COLO829 (cell line): ENCODE data around the gene NTSR2.

ENCODE experiments used
- DNase-seq: peaks from one replicate; pipeline ENCODE4 v3.0.0; 2012; ENCODE audit warnings: low spot score

NTSR2 gene

GRCh38 chr2:11657646-11658045 lies 12.3 kb downstream of the NTSR2 start:
- no peak for DNase-seq

DNA sequence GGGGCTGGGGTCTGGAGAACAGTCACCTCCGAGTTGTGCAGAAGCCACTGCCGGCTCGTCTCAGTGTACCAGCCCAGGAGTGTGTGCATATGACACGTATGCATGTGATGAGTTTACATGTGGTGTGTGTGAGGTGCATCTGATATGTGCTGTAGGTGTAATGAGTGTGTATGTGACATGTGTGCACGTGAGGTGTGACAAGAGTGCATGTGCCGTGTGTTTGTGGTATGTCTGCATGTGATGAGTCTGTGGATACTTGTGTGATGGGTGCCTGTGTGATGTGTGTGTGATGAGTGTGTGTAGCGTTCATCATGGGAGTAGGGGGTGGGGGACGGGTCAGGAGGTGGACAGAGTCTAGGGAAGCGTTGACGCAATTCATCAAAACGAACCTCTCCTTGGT lies 12.8 kb downstream of the NTSR2 start:
- DNase-seq, result no peak

DNA sequence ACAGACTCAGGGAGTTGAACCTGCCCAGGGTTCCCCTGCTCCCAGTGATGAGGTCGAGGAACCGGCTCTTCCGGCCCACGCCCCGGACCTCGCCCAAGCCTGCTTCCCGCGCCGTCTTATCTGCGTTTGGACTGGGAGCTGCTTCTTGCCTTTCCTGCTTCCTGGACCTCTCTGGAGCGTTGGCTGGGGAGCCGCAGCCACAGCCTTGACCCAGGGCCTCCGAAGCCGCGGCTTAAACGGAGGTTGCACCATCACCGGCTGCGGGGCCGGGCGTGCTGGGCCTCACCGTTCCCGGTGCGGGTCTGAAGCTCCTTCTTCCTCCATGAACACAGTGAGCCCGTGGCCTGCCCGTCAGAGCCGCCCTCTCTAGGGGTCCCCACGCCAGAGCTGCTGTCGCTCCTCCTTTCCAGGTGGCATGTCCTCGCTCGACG lies 13.3 kb downstream of the NTSR2 start:
- no peak for DNase-seq

- DNase-seq, result no peak
Measured at GRCh38 chr2:11656252-11656651, 13.7 kb downstream of the NTSR2 start.

DNA sequence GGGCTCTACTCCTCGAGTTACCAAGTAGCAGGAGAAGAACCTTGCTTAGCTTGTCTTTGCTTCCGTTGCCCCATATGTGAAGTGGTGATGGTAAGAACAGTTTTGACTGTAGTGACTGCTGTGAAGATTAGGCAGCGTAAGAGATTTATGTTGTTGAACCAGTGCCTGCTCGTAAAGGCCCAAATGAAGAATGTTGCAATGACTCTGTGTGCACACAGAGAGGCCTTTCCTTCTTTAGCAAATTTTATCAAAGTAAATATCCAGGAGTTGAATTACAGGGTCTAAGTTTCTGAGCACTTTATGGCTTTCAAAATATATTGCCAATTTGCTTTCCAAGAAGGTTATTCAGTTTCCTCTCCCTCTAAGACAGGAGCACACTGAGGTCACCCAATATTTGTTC lies 14.5 kb downstream of the NTSR2 start:
- no peak for DNase-seq

DNA sequence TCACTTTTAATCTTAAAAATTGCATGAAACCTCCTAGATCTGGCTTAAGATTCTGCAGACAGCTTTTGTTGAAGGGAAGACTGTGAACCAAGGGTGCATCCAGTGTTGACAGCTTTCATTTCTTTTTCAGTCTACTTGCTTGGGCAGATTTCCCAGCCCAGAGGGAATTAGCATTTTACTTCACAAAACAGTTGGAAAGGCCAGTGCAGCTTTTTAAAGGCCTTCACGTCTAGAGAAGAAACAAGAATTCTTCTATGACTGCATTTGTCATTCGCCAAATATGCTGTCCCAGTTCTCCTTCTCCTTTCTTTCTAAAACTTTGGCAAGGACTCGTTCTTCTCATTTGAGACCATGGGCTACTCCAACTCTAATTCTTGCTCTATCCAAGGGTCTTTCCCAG lies 17.4 kb downstream of the NTSR2 start:
- DNase-seq, result no peak

- DNase-seq, result no peak
Measured at GRCh38 chr2:11651856-11652548, 18.0 kb downstream of the NTSR2 start.

DNA sequence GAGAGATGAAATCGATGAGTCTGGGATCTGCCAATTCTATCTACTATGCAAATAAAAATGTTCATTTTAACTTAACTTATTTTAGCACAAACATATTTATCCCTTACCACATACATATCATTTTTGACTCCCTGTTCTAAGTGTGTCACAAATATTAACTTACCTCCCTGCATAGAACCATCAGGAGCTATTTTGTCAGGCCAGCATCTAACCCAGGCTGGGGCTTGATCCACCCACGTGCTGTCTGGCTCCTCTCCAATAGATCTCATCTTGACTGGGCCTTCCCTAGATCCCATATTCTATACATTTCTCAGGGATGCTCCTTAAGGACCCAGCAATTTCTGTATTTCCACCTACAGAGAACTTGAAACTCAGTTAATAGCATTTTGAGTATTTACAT lies 20.9 kb downstream of the NTSR2 start:
- DNase-seq, result no peak

DNA sequence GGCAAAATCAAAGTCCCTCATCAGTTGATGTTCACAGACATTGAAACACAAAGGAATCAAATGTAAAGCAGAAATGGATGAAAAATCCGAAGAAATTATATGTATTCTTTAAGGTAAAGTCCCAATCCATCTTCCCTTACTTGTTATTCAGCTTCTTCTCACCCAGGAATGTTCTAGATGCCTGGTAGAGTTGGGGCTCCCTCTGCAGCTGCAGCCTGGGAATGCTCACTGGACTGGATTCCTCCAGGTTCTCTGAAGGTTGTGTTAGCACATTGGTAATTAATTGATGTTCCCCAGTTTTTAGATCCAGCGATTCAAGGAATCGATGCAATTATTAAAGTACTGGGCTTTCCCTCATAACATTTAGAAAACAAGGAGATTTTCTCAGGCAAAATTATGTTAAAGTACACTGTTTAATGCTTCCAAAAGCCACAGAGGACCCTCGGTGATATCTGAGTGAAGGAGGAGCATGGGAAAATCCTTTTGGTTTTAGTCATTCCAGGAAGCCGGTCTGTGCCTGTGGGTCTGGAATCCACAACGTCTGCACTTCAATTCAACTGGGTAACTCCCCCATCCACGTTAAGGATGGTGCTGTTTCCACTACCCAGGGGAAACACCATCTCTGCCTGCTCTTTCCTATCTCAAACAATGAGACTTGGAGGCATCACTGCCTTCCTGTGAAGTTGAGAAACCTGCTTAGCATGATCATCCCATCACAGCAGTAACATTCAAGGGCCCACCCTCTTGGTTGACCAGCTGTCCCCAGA lies 22.0 kb downstream of the NTSR2 start:
- DNase-seq, result no peak

GRCh38 chr2:11646530-11646929 lies 23.5 kb downstream of the NTSR2 start:
- DNase-seq, result no peak

DNA sequence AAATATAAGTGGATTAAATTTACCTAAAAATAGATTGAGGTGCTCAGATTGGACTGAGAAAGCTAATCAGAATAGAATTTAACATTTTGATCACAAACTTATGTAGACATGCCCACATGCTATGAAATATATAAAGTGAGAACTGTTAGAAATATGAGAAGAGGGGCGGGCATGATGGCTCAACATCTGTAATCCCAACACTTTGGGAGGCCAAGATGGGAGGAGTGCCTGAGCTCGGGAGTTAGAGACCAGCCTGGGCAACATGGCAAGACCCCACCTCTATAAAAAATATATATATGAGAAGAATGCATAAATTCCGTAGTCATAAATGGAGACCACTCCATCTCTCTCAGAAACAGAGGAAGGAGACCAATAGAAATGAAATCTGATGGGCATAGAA lies 25.7 kb downstream of the NTSR2 start:
- no peak for DNase-seq

GRCh38 chr2:11642972-11643371 lies 27.0 kb downstream of the NTSR2 start:
- DNase-seq, result no peak

- no peak for DNase-seq
Measured at GRCh38 chr2:11640132-11640531, 29.9 kb downstream of the NTSR2 start.

DNA sequence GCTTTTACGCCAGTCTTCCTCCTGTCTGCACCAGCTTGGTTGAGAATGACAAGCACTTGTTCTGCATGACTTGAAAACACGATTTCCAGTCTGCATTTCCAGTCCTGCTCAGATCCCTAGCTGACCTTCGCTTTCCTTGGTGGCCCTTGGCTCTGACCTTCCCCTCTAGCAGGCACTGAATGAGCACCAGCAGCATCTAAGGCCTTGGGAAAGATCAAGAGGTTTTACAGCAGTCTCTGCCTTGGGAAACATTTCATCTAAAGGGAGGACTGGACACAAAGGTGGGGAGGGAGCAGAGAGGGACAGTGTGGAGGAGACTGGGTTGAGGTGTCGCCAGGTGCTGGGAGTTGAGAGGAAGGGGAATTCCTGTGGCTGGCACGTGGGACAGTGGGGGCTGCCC lies 30.5 kb downstream of the NTSR2 start:
- no peak for DNase-seq

GRCh38 chr2:11637546-11637945 lies 32.4 kb downstream of the NTSR2 start:
- DNase-seq, result no peak

- DNase-seq, result no peak
Measured at GRCh38 chr2:11636593-11637295, 33.3 kb downstream of the NTSR2 start.

DNA sequence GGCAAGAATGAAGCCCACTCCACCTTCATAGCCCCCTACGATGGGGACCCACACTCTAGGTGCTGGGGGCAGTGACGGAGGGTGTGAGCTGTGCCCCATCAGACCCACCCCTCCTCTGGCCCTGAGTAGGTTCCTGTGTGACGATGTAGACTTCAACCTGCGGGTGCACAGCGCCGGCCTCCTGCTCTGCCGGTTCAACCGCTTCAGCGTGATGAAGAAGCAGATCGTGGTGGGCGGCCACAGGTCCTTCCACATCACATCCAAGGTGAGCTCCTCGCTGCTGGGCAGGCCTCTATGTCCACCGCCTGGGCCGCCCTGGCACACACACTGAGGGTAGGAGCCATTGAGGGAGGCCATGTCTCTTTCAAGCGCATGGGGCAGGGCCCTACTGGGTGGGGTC lies 34.9 kb downstream of the NTSR2 start:
- no peak for DNase-seq

DNA sequence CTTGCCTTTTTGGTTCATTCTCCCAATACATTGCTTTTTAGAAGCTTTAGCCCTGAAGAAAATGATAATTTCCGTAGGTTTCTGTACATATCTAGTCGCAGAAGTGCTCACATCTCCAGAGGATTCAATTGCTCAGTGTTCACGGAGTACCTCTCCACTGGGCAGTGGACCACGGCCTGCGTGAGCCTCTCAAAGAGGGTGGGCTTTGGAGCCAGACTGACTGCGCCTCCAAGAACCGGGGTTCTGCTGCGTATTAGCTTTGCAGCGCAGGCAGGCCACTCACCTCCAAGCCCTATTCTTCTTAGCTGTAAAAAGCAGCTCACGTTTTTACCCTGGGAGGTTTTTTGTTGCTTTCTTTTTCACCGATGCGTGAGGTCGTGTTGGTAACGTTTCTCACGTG lies 35.4 kb downstream of the NTSR2 start:
- DNase-seq, result no peak

DNA sequence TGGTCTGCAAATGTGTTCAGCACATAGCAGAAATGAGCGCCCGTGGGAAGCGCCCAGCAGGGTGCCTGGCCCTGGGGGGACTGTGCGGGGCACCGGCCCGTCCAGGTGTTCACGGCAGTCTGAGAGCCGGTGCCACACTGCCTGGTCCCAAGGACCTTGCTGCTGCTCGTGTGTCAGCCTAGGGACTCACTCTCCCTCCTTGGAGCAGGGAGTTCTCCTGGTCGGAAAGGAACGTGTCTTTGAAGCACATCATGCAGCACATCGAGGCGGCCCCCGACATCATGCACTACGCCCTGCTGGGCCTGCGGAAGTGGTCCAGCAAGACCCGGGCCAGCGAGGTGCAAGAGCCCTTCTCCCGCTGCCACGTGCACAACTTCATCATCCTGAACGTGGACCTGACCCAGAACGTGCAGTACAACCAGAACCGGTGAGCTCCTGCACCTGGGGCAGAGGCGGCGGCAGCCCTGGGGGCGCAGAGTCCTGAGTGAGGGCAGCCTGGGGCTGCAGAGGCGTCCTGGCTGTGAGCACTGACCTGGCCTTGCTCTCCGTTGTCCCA lies 36.0 kb downstream of the NTSR2 start:
- no peak for DNase-seq

DNA sequence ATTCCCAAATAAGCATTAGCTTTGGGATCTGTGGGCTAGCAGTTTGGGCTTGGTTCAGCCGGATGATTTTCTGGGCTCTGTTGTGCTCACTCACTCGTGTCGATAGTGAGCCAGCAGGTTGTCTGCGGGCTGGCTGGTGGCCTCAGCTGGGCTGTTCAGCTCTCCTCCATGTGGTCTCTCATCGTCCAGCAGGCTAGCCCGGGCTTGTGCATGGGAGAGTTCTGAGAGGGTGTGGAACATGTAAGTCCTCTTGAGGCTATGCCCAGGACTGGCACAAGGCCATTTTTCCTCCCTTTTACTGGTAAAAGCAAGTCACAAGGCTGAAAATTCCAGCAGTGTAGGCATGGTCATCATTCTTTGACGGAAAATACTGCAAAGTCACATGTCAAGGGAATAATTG lies 38.5 kb downstream of the NTSR2 start:
- no peak for DNase-seq

DNA sequence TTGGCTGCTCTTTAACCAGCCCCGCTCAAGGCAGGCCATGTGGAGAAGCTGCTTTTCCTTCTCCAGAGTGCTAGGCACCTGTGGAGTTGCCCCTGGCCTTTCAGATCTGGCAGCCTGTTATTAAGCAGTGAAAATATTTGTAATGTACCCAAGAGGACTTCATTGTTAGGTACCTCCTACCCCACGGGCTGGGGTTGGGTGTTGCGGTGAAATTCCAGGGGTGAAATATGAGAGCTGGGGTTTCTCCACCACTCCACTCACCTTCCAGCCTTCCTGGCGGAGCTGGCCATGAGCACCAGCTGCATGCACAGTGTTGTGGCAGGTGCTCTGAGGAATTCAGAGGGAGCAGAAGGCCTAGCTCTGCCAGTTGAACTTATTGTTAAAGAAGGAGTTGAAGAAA lies 39.1 kb downstream of the NTSR2 start:
- DNase-seq, result no peak

- no peak for DNase-seq
Measured at GRCh38 chr2:11629851-11630250, 40.1 kb downstream of the NTSR2 start.

DNA sequence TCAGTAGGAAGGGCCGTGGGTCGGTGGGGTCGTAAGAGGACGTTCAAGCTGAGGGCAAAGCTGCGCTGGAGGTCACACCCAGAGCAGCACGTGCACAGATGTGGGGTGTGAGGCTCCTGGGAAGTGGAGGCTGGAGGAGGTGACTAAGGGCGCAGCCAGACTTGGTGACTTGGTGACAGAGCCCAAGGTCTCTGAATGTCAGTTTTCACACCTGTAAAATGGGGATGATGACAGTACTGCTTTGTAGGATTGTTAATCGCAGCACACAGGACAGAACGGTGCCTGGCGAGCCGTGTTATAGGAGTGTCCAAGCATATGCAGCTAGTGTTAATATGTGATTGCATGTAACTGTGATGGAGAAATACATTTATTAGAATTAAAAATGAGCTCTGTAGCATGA lies 40.8 kb downstream of the NTSR2 start:
- DNase-seq, result no peak
